Superior temporal gyrus (tissue), 1 donor: Measurements from ENCODE around the gene KLHL21.

Experiments used
- DNase-seq: peaks from one replicate; pipeline ENCODE4 v3.0.0-alpha.2; 2016; ENCODE audit errors: extremely low spot score

The KLHL21 gene

GRCh38 chr1:6624710-6625583 is 22.3 kb upstream of the KLHL21 start, which contains the start of gene THAP3:
THAP3 (plus strand) TSS chr1:6624868; CDS start chr1:6625219, 351 bp downstream.
- DNase-seq = peak; percentile 76

DNA sequence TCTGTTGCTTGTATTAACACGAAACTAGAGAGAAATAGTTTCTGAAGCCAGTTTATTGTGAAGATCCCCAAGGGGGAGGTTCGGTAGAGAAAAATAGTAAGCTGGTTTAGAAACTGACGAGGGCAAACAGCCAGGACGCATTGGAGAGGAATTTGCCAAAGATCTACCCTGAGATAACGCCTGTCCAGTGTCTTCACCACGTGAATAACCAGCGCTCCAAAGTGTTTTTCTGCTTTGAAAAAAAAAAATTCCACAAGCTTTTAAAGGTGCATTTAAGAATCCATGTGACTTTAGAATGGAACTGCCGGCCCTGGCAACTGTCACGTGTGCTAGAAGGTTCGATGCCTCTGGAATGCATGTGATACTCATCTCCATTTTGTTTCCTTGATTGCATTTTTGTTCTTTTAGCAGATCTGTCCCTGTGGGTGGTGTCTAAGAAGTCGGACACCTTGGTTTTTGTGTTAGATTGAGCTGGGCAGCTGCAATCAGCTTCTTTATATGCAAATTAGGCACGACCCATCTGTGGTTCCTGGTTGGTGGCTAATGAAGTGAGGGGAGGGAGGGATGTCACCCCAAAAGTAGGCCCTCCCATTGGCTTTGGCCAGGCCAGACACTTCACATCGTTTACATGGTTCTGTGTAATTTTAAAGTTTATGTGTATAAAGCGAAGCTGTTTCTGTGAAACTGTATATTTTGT is 20.7 kb upstream of the KLHL21 start:
- no peak for DNase-seq

DNA sequence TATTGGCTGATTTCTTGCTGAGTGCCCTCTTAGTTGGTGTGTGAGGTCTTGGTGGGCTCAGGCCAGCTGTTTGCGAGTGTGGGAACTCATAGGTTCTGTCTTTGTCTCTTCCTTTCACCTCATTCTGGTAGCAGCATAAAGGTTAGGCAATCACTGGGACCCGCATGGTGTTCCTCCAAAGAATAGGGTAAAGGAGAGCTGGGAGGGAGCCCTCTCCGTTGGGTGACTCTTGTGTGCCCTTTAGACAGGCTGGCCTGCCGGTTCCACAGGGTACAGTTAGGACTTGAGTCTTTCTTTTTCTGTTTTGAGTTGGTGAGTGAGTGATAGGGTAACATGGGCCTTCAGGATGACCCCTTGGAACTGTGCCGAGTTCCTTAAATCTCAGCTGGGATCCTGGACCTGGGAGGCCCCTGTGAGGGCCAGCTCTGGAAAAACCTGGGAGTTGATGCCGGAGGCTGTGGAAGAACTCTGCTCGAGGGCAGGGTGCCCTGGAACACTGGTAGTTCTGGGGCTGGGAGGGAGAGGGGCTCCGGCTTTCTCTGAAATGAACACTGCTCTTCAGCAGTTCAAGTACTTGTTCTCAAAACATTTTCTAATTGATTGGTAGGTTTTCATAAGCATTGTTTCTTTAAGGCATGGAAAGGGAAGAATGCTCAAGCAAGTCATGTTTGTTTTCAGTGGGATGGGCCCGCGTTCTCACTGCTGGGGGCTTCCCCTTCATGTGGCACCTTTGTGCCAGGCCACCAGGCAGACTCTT is 19.9 kb upstream of the KLHL21 start:
- DNase-seq = no peak

- DNase-seq = no peak
Observed at GRCh38 chr1:6621429-6622391, 19.0 kb upstream of the KLHL21 start.

DNA sequence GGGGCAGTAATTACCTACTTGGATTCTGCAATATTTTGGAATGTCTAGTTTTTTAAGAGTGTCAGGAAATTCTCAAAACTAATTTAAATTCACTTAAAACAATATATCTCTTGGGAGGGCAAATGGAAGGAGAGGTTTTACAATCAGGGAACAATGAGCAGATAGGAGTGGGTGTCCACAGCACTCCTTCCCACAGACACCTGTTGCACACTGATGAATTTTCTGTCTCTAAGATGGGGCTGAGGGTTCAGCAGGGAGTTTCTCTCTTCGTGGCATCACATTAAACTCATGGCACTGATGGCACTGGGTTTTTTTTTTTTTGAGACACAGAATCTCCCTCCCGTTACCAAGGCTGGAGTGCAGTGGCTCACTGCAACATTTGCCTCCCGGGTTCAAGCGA is 16.4 kb upstream of the KLHL21 start:
- no peak for DNase-seq

DNA sequence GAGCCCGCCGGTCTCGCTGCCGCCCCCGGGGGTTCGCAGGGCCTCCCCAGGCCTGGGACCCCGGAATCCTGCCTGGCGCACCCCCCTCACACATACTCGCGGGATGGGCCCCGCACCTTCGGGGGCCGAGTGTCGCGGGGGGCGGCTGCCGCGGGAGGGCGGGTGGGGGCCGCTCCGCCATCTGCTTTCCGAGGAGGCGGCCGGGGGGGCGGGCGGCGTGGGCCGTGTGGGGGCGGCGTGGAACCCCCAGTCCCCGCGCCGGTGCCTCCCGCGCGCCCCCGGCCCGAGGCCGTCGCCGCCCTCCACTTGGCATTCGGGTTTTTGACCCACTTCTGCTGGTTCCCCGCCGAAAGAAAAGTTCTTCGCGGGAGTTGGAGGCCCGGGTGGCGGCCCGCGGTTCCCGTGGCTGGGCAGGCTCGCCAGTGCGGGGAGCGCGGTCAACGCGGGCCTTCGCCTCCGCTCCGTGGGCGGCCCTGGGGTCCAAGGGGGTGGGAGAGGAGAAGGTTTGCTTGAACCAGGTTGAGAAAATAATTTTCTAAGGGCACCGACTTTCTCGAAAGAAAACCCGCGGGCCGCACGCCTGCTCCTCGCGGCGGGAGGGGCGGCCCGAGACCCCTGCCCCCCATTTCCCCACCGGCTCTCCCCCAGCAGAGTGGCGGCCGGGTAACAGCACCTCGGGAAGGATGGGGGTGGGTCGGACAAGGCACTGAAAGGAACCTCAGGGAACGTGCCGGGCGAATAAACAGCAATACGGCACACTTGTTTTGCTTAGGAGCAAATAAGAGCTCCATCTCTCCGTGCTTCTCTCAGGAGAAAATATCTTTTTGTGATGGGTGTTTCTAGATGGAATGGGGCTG is 12.5 kb upstream of the KLHL21 start:
- no peak for DNase-seq

DNA sequence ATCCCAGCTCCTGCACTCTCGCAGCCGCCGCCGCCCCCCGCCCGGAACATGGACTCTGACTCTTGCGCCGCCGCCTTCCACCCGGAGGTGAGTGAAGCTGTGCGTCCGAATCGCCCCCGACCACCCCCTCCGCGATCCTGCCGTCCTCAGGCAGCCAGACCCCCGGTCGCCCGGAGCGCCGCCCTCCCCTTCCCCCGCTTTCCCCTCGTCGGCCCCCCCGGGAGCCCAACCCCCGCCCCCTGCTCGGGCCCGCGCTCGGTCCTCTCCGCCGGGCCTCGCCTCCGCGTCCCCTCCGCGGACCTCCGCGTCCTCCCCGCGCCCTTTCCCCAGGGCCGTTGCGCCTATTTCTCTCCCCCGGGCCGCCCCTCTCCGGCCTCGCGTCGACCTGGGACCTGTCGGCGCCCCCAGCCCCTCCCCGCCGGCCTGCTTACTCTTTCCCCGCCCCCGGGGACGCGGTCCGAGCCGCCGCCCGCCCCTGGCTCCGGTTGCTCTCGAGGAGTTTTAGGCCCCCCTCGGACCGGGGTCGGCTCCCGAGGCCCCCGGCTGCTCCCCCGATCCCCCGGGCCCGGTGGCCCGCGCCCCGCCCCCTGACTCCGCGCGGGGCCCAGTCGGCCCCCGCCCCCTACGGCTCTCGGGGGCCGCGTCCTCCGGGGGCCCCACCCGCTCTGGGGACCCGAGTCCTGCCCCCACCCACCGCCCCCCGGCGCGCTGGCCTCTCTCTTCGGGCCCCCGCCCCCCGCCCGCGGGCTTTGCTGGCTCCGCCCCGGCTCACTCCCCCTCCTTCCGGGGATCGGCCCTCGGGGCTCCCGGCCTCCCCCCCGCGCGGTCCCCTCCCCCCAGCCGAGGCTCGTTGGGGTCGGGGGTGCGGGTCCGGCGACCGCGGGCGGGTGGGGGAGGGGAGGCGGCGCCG is 11.6 kb upstream of the KLHL21 start:
- DNase-seq = no peak

GRCh38 chr1:6613361-6614018 is 10.8 kb upstream of the KLHL21 start, which contains the start of gene PHF13:
PHF13 (plus strand) TSS chr1:6613731; CDS start chr1:6614067, 336 bp downstream.
- DNase-seq = peak; percentile 97

DNA sequence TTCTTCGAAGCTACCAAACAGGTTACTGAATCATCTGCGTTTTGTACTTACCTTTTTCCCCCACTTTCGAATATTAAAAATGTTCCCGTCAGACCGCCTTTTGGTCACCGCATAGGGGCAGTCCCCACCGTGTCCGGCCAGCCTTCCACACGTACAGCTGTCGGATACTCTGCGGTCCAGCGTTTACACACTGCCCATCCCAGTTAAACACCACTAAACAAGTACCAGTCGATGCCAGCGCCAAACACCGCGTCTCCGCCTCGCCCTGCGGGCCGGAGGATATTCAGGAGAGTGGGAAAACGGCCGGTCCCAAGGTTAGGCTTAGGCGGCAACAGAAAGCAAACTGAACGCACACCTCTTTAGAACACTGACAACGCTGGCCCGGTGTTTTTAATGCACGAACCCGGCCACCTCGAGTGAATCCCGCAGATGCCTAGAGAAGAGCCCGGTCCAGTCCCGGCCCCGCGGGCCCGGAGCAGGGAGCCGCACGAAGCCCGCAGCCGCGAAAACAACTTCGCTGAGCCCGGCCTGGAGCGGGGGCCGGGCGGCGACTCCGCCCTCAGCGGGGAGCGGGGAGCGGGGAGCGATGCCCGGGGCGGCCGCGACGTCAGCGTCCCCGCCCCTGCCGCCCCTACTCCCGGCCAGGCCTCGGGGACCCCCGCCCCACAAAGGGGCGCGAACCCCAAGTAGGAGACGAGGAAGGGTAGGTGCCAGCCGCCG is 10.1 kb upstream of the KLHL21 start:
- peak; percentile 63 for DNase-seq

DNA sequence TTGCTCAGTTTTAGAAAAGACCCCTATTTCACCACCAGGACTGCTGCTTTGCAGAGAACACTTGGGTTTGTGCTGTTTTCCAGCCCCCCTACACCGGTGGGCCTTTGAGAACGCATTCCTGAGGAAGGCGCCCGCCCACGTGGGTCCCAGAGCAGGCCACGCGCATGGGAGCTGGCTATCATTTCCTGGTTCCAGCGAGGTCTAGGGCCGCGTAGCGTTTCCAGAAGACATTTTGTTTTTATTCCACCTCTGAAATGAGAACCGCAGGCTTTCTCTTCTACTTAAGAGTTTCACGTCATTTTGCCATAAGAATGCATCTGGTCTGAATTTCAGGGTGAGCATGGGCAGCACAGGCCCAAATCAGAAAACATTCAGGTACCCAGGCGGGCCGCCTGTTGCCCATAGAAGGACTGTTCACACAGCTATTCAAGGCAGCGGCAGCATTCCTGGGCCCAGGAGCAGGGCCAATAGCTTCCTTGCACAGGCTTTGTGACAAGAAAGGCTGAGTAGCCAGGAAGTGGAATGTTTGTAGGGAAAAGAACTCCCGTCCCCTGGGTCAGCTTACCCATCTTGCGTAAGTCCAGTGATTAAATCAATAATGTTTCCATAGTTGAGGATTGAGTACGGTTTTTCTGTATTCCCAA is 1.4 kb upstream of the KLHL21 start:
- DNase-seq = peak; percentile 72

- peak; percentile 89 for DNase-seq
Observed at GRCh38 chr1:6603238-6603914, 707 bp upstream of the KLHL21 start.

DNA sequence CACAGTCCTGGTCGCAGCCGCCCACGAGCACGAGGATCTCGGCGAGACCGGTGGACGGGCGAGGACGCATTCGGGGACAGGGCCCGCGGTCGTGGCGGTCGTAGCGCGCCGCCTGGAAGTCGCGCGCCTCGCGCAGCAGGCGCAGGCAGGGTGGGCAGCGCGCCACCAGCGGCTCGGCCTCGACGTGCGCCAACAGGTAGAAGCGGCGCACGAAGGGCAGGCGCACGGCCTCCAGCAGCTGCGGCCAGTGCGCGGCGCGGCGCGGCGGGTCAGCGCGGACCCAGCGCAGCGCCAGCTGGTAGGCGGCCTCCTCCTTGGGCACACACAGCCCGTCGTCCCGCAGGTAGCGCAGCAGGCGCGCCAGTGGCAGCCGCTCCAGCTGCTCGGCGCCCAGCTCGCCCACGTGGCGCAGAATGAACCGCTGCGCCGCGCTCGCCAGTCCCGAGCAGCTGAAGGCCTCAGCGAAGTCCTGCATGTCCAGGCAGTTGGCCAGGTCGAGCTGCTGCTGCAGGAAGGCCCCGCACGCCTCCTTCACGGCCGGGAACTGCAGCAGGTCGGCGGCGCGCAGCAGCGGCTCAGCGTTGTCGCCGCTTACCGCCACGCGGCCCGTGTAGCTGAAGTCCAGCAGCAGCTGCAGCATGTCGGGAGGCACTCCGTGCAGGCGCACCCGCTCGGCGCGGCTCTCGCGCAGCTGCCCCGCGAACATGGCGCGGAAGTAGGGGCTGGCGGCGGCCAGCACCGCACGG is 573 bp downstream of the KLHL21 start:
- peak; percentile 50 for DNase-seq

DNA sequence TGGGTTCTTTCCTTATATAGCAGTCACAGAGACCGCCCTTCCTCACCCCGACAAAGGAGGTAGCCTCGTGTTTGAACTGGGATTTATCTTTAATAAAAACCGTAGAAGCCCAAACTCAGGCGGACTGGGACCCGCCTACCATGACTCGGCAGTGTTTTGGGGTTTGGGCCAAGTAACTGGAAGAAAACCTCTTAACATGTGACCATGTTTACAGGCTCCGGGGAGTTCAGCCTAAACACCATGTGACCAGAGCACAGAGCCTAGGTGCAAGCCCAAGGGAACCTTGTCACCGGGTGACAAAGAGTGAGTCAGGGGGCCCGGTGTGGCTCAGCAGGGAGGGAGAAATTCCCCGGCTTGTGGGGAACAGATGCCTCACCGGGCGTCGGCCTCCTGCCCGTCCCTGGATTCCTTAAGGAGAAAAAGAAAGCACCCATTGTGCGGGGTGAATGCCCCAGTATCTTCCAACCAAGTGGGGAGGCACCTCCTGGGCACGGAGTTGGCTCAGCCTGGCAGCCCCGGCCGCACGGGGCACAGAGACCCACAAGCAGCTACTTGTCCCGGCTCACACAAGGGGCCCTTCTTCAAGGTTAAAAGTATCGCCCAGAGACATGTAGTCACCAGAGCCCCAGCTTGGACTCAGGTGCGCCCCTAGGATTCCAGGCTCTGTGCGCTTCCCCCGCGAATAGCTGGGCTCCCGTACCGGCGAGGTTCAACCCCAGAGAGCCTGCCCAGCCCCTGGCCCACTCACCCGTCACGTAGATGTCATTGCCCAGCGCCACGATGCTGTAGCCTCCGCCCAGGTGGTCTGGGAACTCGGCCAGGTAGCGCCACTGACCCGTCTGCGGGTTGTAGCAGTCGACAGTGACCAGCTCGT is 1.4 kb downstream of the KLHL21 start:
- DNase-seq = peak; percentile 85

GRCh38 chr1:6600410-6601048 is 2.1 kb downstream of the KLHL21 start:
- DNase-seq = no peak
